B cell (primary cell): ENCODE data around the gene ANTXR1.

Experiments used
- EZH2 ChIP-seq: IDR thresholded peaks from 2 replicates; pipeline ENCODE4 v1.6.1; 2012; ENCODE audit warnings: borderline replicate concordance, low read depth, mild to moderate bottlenecking, moderate library complexity, low read length; ENCODE audit not compliant: insufficient read depth, poor library complexity, severe bottlenecking
- TF ChIP-seq, protein P1 (sequence below): fragments of 200-600 bp; IDR thresholded peaks from one replicate; pipeline ENCODE4 v1.8.0; 2022; ENCODE audit warnings: antibody characterized with exemption, mild to moderate bottlenecking

DNA sequence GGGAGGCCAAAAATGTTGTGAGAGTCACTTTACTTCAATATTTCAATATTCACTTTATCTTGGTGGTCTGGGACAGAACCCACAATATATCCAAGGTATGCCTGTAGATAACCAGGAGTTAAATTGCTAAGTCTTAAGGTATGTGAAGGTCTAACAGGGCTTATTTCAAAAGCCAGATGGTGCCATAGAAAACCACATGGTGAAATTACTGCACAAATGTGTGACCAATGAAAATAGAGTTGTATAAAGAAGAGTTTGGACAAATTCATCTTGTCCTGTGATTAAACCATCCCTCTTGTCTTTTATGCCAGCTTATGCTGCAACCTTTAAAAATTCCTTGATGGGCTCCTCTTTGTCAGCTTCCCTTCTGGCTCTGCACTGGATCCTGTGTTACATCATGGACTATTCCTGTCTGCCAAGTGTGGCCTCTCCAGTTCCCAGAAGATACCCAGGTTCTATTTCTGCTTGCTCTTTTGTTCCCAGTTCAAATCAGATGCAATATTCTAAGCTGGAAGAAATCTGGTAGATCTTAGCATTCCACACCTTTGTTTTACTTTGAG lies 46.8 kb downstream of the ANTXR1 start:
- TF ChIP-seq, protein P1, sequence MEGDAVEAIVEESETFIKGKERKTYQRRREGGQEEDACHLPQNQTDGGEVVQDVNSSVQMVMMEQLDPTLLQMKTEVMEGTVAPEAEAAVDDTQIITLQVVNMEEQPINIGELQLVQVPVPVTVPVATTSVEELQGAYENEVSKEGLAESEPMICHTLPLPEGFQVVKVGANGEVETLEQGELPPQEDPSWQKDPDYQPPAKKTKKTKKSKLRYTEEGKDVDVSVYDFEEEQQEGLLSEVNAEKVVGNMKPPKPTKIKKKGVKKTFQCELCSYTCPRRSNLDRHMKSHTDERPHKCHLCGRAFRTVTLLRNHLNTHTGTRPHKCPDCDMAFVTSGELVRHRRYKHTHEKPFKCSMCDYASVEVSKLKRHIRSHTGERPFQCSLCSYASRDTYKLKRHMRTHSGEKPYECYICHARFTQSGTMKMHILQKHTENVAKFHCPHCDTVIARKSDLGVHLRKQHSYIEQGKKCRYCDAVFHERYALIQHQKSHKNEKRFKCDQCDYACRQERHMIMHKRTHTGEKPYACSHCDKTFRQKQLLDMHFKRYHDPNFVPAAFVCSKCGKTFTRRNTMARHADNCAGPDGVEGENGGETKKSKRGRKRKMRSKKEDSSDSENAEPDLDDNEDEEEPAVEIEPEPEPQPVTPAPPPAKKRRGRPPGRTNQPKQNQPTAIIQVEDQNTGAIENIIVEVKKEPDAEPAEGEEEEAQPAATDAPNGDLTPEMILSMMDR, result no peak
- TF ChIP-seq EZH2, result no peak
